CD4-positive, alpha-beta T cell treated with Interleukin-15 for 4 hours (primary cell): Measurements from ENCODE around the gene C2orf92.

ENCODE experiments used
- DNase-seq: peaks from one replicate; pipeline ENCODE4 v3.0.0-alpha.2; 2020; ENCODE audit warnings: low spot score

Gene C2orf92

DNA sequence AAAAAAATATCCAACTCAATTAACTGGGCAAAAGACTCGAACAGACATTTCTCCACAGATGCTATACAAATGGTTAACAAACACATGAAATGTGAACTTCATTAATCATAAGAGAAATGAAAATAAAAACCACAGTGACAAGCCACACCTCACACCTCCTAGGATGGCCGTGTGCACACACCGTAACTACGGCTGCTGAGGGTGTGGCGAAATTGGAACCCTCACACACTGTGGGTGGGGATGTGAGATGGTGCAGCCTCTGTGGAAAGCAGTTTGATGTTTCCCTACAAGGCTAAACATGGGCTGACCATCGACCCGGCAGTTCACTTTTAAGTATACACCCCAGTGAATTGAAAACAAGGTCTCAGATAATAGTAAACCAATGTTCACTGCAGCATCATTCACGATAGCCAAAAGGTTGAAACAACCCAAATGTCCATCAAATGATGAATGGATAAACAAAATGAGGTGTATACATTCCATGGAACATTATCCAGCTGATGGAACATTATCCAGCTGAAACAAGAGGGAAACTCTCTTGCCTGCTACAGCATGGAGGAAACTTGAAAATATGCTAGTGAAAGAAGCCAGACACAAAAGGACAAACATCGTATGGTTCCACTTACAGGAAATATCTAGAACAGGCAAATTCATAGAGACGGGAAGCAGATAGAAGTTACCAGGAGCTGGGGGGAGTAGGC, 76.1 kb downstream of the C2orf92 start:
- peak; percentile 64 for DNase-seq

DNA sequence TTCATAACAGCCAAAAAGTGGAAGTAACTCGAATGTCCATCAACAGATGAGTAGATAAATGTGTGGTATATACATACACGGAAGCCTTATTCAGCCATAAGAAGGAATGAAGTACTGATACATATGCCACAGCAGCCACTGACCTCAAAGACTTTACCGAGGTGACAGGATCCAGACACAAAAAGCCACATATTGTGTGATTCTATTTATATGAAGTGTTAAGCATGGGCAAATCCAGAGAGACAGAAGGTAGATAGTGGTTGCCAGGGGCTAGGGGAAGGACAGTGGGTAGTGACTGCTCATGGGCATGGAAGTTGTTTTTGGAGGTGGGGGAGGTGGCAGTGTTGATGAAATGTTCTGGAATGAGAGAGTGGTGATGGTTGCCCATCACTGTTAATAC, 77.8 kb downstream of the C2orf92 start:
- DNase-seq, result peak; percentile 20

DNA sequence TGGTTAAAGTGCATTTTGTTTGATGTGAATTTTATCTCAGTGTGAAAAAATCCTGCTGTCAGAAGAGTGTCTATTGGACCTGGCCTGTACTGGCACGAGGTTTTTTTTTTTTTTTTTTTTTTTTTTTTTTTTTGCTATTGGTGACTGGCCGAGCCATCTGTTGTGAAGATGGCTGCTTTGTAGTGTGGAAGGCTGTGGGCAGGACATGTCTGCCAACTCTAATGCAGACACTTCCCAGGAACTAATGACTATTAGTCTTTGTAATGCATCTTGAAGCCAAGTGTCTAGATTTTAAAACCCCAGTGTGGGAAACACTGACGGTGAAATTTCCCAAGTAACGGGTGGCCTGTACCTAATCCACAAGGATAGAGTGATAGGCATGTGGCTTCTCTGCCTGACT, 78.2 kb downstream of the C2orf92 start:
- no peak for DNase-seq

DNA sequence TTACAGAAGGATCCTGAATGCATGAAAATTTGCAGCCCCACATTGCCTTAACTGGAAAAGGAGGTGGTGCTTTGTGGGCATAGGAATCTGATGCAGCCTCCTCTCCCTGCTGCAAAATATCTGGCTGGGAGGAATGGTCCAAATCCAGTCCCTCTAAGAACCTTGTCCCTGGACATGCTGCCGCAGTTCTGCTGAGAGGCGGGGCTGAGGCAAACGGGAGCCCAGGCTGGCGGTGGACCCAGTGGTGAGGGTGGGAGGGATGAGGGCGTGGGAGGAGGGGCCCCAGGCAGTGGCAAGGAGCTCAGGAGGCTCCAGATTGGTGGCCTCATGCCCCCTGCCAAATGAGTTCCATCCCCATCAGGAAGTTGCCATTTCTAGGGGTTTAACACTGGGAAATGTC, 80.1 kb downstream of the C2orf92 start:
- no peak for DNase-seq

DNA sequence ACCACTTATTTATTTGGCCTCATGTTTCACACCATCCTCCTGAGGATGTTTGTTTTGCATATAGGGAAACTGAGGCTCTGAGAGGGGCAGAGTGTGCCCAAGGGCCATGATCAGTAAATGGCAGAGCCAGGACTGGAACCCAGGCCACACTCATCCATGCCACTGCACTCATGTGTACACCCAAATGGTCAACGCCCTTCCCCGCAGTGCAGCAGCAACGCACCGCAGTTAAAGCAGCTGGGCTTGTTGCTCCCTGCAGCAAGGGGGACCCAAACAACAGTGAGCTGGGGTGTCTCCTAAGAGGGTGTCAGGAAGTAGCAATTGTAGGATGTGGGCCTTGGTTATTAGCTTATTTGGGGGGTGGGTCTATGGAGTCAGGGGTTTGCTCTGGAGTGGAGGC, 80.5 kb downstream of the C2orf92 start:
- no peak for DNase-seq

DNA sequence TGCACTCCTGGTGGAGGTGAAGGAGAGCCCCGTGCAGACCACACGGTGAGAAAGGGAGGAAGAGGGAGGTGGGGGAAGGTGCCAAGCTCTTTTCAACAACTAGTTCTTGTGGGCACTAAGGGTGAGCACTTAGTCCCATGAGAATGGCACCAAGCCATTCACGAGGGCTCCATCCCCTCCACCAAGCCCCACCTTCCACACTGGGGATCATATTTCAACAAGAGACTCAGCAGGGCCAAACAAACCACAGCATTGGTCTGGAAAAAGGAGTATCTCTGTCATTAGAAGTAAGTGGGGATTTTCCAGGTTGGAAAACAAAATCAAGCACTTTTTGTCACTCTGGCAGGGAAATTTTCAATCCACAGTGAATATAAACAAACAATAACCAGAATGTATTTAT, 82.2 kb downstream of the C2orf92 start:
- no peak for DNase-seq
